BLaER1 treated with 17β-estradiol and CSF1 and Interleukin-3, amounts not matched to agents 10 nM and 100 nM (cell line): Measurements from ENCODE around the gene GRHL1.
"Not testable (repeated sequence)": the region's sequence is repeated elsewhere in the genome, so short reads cannot be mapped to it uniquely, and the experiment has no call there.

ENCODE experiments used
- H3K27ac ChIP-seq, 11 experiments: shearing (Covaris generic); formaldehyde crosslinking; 2 replicates each; pipeline ENCODE4 v1.8.1; 2022
- H3K27me3 ChIP-seq, 11 experiments: shearing (Covaris generic); formaldehyde crosslinking; 2 replicates each; pipeline ENCODE4 v1.8.1; 2022
- H3K36me3 ChIP-seq, 11 experiments: shearing (Covaris generic); formaldehyde crosslinking; 2 replicates each; pipeline ENCODE4 v1.8.1; 2022
- H3K4me1 ChIP-seq, 10 experiments: shearing (Covaris generic); formaldehyde crosslinking; 2 replicates each; pipeline ENCODE4 v1.8.1; 2022
- H3K4me2 ChIP-seq, 11 experiments: shearing (Covaris generic); formaldehyde crosslinking; 2 replicates each; pipeline ENCODE4 v1.8.1; 2022
- H3K4me3 ChIP-seq, 10 experiments: shearing (Covaris generic); formaldehyde crosslinking; 2 replicates each; pipeline ENCODE4 v1.8.1; 2022
- H3K9ac ChIP-seq, 11 experiments: shearing (Covaris generic); formaldehyde crosslinking; 2 replicates each; pipeline ENCODE4 v1.8.1; 2022
- H3K9me3 ChIP-seq, 11 experiments: shearing (Covaris generic); formaldehyde crosslinking; replicated peaks in 1 of 11; 2 replicates each; pipeline ENCODE4 v1.8.1; 2022
- H4K20me1 ChIP-seq, 11 experiments: shearing (Covaris generic); formaldehyde crosslinking; 2 replicates each; pipeline ENCODE4 v1.8.1; 2022
- Cebpa-rat ChIP-seq, 11 experiments: shearing (Covaris generic); IDR thresholded peaks; 2 replicates each; pipeline ENCODE4 v1.8.1; 2022

GRHL1 gene

GRCh38 chr2:10012963-10013461 is 61.5 kb downstream of the GRHL1 start:
- H3K27me3 ChIP-seq = no peaks in the 10 kb centered on the region

GRCh38 chr2:10013651-10014417 is 62.3 kb downstream of the GRHL1 start:
- H3K4me3 ChIP-seq, H3K4me2 ChIP-seq, H3K27me3 ChIP-seq, H3K9ac ChIP-seq, H3K27ac ChIP-seq, H3K36me3 ChIP-seq, H4K20me1 ChIP-seq: not testable (repeated sequence)
- Histone ChIP-seq H3K4me1 (peaks cover 15 to 20% (median 18%) of the 10 kb centered on the region in 10 experiments), H3K9me3 (peaks cover 0 to 20% (median 11%) of the 10 kb centered on the region in 11 experiments; a peak in 11 of 22 replicates)

More at GRCh38 chr2:10012963-10013461, 61.5 kb downstream of the GRHL1 start:
- Histone ChIP-seq H3K9ac (no peak overlapping the region), H3K4me2 (no peak overlapping the region), H3K4me3 (no peak overlapping the region), H3K4me1 (peaks cover 23 to 29% (median 26%) of the 10 kb centered on the region in 10 experiments), H4K20me1 (no peaks in the 10 kb centered on the region), H3K27ac (no peak overlapping the region), H3K36me3 (no peaks in the 10 kb centered on the region), H3K9me3 (peaks cover 0 to 20% (median 11%) of the 10 kb centered on the region in 11 experiments; a peak in 11 of 22 replicates)
- no peak for TF ChIP-seq Cebpa-rat (IDR thresholded peaks at IDR 0.05)

DNA sequence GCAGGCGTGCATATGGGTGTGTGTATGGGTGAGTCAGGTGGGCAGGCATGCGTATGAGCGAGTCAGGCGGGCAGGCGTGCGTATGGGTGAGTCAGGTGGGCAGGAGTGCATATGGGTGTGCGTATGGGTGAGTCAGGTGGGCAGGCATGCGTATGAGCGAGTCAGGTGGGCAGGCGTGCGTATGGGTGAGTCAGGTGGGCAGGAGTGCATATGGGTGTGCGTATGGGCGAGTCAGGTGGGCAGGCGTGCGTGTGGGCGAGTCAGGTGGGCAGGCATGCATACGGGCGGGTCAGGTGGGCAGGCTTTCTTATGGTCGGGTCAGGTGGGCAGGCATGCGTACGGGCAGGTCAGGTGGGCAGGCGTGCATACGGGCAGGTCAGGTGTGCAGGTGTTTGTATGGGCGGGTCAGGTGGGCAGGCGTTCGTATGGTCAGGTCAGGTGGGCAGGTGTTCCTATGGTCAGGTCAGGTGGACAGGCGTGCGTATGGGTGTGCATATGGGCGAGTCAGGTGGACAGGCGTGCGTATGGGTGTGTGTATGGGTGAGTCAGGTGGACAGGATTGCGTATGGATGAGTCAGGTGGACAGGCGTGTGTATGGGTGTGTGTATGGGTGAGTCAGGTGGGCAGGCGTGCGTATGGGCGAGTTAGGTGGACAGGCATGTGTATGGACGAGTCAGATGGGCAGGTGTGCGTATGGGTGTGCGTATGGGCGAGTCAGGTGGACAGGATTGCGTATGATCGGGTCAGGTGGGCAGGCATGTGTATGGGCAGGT is 63.1 kb downstream of the GRHL1 start:
- Histone ChIP-seq H3K4me2 (no peak overlapping the region), H3K4me1 (peaks cover 10 to 17% (median 14%) of the 10 kb centered on the region in 10 experiments), H3K27ac (no peak overlapping the region), H3K36me3 (no peaks in the 10 kb centered on the region), H3K9me3 (peaks cover 0 to 20% (median 11%) of the 10 kb centered on the region in 11 experiments; a peak in 11 of 22 replicates), H3K27me3 (no peaks in the 10 kb centered on the region), H4K20me1 (no peaks in the 10 kb centered on the region), H3K9ac (no peak overlapping the region), H3K4me3 (no peak overlapping the region)
- no peak for TF ChIP-seq Cebpa-rat (IDR thresholded peaks at IDR 0.05)

- H3K36me3 ChIP-seq, H3K27me3 ChIP-seq, H4K20me1 ChIP-seq, H3K4me3 ChIP-seq, H3K27ac ChIP-seq, H3K9ac ChIP-seq, H3K4me2 ChIP-seq: not testable (repeated sequence)
- H3K9me3 ChIP-seq = peaks cover 0 to 20% (median 11%) of the 10 kb centered on the region in 11 experiments; a peak in 11 of 22 replicates
- peaks cover 2 to 13% (median 11%) of the 10 kb centered on the region in 10 experiments; a peak in 16 of 20 replicates for H3K4me1 ChIP-seq
These were observed 64.0 kb downstream of the GRHL1 start for GRCh38 chr2:10015376-10015989.

- no peak for TF ChIP-seq Cebpa-rat (IDR thresholded peaks at IDR 0.05)
- no peak overlapping the region for H3K4me3 ChIP-seq
- no peaks in the 10 kb centered on the region for H3K36me3 ChIP-seq
- H3K4me2 ChIP-seq = no peak overlapping the region
- no peak overlapping the region for H3K9ac ChIP-seq
- no peaks in the 10 kb centered on the region for H3K27me3 ChIP-seq
- H4K20me1 ChIP-seq = no peaks in the 10 kb centered on the region
- peaks cover 0 to 20% (median 11%) of the 10 kb centered on the region in 11 experiments; a peak in 11 of 22 replicates for H3K9me3 ChIP-seq
- peaks cover 0 to 11% (median 8%) of the 10 kb centered on the region in 10 experiments; a peak in 11 of 20 replicates for H3K4me1 ChIP-seq
- H3K27ac ChIP-seq = no peak overlapping the region
These were observed 64.7 kb downstream of the GRHL1 start for GRCh38 chr2:10016001-10016801.

DNA sequence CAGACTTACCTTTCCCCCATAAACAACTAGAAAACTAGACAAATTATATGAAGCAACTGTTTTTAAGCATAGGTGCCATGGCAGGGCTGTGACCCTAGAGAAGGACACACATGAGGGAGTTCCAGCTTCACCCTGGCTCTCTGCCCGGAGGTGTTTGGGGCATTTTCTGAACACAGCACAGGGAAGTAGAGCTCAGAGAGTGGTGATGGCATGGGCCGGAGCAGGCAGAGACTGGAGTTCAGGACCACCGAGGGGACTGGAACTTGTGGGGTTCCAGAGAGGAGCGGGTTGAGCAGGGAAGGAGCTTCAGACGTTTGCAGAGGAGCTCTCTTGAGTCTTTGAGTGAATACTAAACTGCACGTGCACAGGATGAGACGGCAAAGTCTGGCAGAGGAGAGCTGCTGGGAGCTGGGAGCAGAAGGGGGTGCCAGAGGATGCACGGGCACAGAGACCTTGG is 65.3 kb downstream of the GRHL1 start:
- Histone ChIP-seq H3K9ac (no peak overlapping the region), H3K4me3 (no peak overlapping the region), H3K4me1 (peaks cover 0 to 11% (median 8%) of the 10 kb centered on the region in 10 experiments; a peak in 11 of 20 replicates), H3K4me2 (no peak overlapping the region), H3K9me3 (peaks cover 0 to 20% (median 11%) of the 10 kb centered on the region in 11 experiments; a peak in 11 of 22 replicates), H3K27ac (no peak overlapping the region), H4K20me1 (no peaks in the 10 kb centered on the region), H3K27me3 (no peaks in the 10 kb centered on the region), H3K36me3 (no peaks in the 10 kb centered on the region)
- TF ChIP-seq Cebpa-rat (IDR thresholded peaks at IDR 0.05) = no peak

DNA sequence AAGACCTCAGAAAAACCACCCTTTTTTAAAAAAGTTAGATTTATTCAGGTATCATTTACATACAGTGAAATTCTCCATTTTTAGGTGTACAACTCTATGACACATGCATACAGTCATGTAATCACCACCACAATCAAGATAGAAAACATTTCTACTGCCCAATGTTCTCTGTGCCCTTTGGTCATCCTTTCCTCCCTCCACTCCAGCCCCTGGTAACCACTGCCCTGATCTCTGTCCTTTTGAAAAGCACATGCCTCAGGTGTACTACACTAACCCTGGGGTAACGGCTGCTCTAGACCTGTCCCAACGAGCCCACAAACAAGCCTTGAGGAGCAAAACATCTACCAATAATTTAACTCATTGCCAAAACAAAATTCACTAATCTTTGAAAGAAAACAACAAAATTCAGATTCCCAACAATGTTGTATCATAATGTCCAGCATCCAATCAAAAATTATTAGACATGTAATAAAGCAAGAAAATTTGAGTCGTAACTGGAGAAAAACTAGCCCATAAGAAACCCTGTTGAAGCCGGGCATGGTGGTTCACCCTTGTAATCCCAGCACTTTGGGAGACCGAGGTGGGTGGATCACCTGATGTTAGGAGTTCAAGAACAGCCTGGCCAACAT is 65.9 kb downstream of the GRHL1 start:
- Histone ChIP-seq H3K4me2 (no peak overlapping the region), H3K27me3 (no peaks in the 10 kb centered on the region), H4K20me1 (no peaks in the 10 kb centered on the region), H3K36me3 (no peaks in the 10 kb centered on the region), H3K9me3 (peaks cover 0 to 20% (median 11%) of the 10 kb centered on the region in 11 experiments; a peak in 11 of 22 replicates), H3K9ac (no peak overlapping the region), H3K4me3 (no peak overlapping the region), H3K27ac (no peak overlapping the region), H3K4me1 (peaks cover 0 to 11% (median 8%) of the 10 kb centered on the region in 10 experiments; a peak in 11 of 20 replicates)
- TF ChIP-seq Cebpa-rat (IDR thresholded peaks at IDR 0.05) = no peak

DNA sequence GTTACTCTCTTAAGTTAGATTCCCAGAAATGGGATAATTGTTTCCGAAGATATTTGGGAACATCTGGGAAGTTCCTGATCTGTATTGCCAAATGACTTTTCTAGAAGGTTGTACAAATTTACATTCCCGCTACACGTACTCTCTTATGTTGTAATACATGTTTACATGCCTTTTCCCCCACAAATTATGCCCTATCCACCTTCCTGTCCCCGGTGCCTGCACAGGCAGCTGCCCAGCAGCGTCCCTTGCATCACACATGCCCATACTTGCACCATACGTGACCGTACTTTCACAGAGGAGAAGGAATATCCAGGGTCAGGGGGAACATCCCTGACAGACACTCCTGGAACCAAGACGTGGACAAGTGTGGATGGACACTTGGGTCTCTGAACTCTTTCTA is 67.7 kb downstream of the GRHL1 start:
- TF ChIP-seq Cebpa-rat (IDR thresholded peaks at IDR 0.05) = no peak
- no peaks in the 10 kb centered on the region for H4K20me1 ChIP-seq
- H3K9ac ChIP-seq = no peak overlapping the region
- peak overlapping the region in 5 of 11 experiments; percentile 42 to 60 (median 46); a peak in 8 of 22 replicates for H3K4me2 ChIP-seq
- no peak overlapping the region for H3K27ac ChIP-seq
- H3K4me3 ChIP-seq = no peak overlapping the region
- H3K4me1 ChIP-seq = peaks cover 0 to 11% (median 8%) of the 10 kb centered on the region in 10 experiments; a peak in 11 of 20 replicates
- H3K27me3 ChIP-seq = no peaks in the 10 kb centered on the region
- H3K36me3 ChIP-seq = no peaks in the 10 kb centered on the region
- peaks cover 0 to 15% (median 9%) of the 10 kb centered on the region in 11 experiments; a peak in 11 of 22 replicates for H3K9me3 ChIP-seq
